ENCODE data around the gene GFOD1.

The GFOD1 gene

DNA sequence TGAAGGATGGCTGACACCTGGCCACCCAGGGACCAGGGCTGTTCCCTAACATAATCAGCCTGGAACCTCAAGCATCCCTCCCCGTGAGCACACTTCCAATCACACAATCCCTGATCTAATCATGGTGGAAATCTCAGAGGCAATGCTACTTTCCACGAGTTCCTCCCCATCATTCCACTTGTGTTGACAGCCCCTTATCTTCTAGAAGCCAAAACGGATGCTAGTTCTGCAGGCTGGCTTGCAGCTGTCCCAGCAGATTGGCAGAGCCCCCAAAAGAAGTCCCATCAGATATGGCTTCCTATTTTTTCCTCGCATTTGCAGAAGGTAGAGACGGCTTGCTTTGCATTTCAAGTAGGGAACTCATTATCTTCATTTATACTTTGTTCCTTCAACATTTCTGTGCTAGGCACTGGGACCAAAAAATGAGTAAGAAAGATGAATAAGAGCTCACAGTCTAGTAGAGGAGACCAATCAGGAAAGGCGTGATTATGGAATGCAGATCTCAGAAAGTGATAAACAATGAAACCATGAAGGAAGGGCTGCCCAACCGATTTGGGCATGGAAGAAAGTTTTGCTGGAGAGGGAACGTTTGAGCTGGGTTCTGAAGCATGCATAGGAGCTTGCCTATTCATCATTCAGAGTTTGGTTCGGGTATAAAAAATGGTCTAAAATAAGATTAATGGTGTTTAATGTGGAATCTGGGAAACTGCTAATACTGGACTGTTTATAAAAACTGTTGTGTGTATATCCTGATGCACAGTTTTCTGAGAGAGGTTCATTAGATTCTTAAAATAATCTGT is 114.5 kb downstream of the GFOD1 start:
- no peak for DNase-seq

DNA sequence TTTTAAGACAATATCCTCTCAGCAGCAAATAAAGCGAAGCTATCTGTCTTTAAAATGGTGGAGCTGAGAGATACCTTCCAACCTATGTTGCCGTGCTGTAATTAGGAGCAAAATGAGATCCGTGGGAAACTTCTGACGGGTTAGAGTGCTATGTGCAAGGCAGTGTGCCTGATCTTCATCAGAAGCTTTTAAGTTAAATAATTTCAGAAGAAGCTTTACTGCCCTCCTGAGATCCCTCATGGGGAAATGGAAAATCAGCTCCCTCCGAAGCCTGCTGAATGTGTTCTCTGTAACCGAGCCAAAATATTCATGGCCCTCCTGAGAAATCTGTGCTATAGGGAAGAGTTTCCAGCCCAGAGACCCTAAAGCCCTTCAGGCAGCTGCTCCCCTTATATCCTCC is 115.3 kb downstream of the GFOD1 start:
- no peak for DNase-seq

DNA sequence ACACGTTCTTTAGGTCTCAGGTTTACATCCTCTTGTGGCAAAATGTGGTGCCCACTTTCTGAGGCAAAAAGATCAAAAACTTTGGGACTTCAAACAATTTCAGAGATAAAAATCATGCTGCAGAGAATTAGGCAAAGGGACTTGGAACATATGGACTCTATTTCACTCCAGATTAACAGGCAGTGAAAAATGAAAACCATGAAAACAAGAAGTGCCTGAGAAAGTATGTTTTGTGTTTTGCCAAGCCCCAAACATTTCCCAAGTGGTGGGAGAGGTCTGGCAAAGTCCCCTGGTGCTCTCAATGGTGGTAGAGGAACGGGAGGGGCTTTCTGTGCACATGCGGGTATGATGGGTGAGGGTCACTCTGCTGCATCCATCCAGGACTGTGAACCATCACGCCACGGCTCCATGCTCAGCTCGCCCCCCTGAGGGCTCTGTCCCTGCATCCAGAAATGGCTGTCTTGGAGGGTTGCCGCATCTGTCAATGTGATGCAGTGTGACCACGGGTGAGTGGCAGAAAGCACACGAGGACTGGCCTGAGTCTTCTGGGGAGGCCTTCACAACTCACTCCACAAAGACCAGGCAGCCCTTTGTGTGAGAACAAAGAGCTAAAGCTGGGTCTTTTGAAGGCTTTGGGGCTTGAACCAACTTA is 115.9 kb downstream of the GFOD1 start:
- DNase-seq = no peak

DNA sequence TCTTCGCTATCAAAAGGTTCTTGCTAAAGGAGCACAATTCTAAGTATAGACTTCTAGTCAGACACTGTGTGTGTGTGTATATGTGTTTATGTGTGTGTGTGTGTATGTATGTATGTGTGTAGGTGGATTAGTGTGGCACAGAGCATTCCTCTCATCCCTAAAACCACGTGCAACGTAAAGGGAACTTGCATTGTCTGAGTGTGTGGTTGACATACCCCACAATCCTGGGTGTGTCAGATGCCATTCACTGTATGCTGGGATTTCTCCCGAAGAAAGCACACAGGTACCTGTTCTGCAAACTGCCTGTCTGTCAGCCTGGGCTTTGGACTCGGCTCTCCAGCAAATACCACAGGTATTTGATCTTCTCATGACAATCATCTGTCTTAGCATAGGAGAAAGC is 116.8 kb downstream of the GFOD1 start:
- no peak for DNase-seq

DNA sequence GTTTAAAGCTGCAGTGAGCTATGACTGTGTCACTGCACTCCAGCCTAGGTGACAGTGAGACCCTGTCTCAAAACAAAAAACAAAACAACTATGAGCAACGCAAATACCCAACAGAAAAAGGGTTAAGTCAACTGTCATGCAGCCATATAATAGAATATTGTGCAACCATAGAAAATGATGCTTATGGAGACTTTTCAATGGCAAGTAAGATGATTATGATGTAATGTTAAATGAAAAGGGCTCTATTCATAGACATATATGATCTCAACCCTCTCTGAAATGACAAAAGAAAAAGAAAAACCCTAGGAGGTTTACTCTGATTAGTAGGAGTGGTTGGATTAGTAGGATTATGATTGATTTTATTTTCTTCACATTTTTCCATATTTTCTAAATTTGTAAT is 117.8 kb downstream of the GFOD1 start:
- DNase-seq = no peak

DNA sequence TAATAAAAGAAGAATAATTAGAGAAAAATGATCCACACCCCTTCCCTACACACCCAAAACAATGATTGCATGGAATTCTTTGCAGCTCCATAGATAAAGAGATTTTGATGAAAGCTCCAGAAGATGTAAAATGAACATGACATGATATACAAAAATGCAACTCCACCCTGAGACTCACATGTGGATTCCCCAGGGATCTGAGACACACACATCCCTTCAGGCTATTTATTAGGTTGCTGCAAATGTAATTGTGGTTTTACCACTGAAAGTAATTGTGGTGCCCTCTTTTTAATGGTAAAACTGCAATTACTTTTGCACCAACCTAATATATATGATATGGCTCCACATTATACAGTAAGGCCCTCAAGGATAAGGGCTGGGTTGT is 118.7 kb downstream of the GFOD1 start:
- no peak for DNase-seq

DNA sequence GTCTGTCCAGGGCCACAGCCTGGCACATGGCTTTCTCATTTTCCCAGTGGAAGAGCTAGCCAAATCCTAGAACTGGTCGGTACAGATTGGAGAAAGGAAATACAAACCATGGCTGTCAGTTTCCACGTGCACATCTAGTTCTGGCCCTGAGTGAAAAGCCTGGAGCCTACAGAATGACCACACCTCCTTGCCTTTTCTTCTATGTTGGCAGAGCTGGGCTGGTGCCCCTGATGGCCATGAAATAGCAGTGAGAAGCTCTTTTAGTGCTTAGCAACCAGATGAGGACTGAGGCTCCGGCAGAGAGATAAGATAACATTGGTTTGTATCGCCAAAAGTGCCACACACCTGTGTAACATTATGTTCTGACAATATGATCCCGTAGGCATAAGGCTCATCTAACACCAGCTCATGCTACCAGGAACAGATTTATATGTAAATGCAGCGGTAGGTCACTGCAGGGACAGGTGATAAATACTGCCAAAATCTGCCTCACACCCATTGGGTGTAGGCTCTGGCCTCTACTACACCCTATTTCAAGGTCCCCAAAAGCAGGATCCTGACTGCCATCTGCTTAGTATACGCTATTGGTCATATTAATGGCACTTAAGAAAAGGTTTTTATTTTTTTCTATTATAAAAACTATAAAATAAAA is 119.2 kb downstream of the GFOD1 start:
- no peak for DNase-seq

DNA sequence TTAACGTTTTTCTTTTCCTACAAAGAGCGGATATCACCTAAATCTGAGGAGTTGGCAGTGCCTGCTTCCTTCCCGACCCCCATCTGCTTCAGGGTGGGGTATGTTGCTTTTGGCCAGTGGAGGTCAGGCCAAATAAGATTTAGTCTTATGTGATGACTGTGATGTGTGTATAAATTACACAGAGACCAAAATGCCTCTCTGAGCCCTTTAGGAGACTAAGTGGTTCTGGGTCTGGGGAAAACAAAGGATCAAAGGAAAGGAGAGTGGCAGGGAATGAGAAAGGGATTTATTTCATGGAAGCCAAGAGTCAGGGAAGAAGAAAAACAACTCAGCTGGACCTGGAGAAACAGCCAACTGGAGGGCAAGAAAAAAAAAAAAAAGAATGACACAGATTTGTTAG is 120.0 kb downstream of the GFOD1 start:
- DNase-seq = no peak

DNA sequence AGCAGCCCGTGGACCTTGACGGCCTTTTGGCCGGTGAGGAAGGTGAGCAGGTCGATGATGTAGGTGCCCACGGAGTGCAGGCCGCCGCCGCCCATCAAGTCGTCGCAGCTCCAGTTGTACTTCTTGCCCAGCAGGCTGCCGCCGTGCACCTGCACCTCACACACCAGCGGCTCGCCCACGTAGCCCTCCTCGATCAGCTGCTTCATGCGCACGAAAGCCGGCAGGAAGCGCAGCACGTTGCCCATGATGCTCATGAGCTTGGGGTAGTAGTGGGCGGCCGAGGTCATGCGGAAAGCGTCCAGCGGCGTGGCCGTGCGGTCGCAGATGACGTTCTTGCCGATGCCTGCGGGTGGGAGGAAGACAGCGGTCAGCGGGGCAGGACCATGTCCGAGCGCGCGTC is 122.1 kb downstream of the GFOD1 start:
- no peak for DNase-seq

DNA sequence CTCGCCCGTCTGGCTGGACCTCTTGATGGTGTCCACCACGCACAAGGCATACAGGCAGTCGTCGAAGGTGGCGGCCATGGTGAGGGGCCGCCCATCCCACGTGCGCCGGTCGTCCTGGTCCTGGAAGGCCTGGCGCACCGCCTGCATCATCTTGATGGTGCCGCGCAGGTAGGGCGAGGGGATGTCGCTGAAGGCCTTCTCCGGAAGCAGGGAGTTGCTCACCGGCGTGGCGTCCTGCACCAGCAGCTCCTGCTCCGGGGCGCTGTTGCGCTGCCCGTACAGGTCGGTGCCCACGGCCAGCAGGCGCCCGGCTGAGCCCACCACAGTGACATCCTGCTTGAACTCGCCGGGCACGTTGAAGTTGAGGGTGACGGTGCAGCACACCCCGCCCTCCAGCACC is 122.6 kb downstream of the GFOD1 start:
- no peak for DNase-seq

DNA sequence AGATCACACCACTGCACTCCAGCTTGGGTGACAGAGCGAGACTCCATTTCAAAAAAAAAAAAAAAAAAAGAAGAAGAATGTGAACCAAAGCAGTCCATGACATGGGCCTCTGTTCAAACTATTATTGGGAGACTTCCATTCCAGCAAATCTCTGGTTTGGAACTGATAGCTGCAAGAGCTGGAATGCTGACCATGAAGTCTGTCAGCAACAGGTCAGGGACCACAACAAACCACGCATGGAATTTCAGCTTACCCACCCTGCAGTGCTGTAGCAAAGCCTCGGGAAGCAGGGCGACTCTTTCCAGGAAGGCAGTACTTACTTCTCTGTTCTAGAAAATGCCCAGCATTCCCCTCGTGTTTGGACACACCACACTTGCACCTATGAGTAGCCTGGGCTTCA is 125.0 kb downstream of the GFOD1 start:
- DNase-seq = no peak

DNA sequence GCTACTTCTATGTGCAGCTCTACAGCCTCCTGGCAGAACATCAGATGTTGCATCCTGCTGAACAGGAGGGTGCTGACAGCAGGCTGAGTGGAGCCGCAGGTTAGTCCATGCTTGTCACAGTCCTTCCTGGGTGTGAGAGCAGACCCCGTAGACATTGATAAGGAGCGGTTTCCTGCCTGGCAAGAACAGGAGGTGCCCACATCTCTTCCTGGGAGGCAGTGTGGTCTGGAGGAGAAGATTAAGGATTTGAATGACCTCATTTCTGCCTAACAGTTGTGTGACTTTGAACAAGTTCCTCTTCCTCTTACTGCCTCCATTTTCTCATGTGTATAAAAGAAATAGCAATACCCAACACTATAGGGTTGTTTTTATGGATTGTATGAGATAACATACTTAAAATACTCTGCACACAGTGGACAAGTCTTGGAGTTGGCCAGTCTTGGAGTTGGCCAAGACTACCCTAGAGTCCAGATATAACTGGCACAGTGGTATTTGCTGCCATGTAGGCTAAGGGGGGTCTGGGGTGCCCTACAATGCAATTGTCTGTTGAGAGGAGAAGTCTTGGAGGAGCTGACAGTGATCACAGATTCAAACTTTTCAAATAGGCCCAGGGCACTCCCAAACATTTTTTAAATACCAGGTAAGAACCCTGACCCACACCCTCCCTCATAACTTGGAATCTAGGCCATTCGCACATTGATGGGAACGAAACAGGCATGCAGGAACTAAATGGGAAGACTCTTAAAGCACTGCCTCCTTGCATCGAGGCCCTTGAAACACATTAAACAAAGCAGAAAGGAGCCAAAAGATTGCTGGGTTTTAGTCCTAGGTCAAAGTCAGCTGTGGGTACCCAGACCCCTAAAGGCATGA is 126.5 kb downstream of the GFOD1 start:
- no peak for DNase-seq

DNA sequence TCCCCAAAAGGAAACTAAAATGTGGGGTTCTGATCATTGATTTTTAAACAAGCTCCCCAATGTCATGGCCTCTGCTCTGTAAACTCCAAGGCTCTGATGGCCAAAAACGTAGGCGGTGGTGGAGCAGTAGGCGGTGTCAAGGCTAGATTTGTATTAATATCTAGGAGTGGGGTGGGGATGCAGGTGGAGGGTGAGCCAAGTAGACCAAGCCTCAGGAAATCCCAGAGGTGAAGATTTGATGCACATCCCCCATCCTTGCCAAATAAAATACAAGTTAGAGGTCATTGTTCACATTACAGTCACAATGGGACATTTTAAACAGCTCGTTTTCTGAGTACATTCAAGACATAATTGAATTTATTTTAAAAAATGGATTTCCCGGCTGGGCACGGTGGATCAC is 128.1 kb downstream of the GFOD1 start:
- DNase-seq = no peak

DNA sequence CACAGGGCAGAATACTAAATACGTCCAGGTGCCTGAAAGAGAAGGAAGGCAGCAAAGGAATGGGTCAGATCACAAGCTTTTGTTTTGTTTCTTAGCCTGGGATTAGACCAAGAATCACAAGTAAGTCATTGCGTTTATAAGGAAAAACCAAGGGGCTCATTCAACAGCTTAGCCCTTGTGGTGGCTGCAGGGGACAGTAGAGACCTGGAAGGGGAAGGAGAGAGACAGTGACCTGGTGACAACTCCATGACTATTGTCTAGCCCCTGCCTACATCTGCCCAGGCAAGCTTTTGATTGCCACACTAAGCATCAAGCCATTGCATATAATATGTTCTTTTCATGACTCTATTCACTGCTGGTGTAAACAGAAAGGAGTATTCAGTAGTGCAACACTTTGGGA is 128.9 kb downstream of the GFOD1 start:
- no peak for DNase-seq

DNA sequence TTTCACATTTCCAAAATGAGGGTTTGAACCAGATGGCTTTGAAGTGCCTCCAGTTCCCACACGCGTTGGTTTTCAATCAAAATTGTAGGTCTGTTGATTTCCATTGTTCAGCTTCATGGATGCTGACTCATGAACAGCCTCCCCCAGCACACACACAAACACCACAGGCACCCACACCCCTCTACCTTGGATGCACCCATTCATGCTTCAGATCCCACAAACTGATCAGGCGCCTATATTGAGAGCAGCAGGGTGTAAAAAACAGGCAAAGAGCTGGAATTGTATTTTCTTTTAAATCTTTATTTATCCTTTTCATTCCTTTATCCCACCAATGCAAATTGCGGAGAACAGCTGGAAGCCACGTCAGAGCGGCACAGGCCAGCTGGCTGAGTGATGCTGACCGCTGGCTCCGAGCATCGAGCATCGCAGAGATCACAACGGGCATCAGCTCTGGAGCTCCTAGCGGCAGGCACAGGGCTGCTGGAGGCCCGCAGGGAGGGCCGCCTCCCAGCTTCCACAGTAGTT is 129.8 kb downstream of the GFOD1 start:
- DNase-seq = no peak

DNA sequence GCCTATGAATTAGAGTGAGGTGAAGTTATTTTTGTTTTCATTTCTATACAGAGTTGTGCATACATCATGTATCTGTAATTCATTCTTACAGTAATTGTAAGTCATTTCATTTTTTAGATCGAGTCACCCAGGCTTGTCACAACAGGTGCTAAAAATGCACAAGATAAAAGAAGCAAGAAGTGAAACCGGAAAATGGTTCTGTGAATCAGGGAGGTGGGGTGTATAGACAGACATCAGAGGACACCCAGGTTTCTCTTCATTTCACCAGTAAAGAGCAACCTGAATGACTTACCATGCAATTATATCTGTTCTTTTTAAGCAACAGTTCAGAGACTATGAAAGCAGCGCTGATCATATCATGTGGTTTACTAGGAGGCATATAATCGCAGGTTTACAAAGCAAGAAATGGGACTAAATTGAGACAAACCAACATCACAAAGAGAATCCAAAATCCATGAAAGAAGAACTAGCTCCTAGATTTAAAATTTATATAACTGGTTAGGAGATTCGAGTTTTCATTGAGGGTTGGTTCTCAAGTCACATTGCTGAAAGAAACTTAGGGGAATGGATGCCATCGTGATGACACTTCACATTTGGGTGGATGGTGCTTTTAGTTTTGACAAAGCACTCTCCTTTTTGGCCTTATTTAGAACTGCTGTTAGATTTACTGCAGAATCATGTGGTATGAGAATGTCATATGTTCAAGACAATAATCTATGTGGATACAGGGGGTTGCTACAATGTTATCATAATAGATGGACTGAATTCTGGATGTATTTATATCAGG is 131.2 kb downstream of the GFOD1 start:
- no peak for DNase-seq

DNA sequence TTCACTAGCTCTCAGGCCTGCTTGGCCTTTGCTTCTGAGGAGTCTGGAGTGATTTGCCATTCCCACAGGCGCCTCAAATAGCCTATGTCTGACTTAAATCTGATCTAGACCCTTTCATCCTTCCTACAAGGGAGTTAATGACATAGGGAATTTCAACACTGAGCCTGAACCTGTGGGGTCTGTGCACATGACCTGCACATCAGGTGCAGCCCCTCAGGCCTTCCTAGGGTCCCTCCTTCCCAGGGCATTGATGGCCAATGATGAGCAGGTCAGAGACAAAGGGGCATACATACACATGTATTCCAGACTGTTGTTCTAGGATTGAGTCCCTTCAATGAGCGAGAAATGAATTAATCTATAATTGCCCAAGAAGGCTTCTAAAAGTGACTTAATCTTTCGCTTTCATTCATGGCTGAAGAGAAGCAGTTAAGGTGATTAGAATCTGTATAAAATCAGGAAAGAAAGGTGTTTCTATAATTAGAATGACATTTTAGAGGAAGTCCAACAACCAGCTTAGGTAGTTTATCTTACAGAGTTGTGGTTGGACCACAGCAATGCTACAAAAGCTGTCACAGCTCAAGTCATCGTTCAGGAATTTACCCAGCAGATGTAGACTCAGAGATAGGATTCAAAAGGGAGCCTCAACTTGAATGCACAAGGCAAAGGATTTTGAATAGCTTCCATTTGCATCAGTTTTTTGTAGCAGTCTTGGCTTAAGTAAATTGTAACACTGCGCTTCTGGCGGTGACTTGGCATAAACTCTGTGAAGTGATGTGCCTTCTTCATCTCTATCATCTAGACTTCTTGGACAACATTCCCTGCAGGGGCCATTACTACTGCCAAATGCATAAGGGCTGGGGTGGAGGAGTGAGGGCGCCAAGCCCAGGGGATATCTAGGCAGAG is 132.1 kb downstream of the GFOD1 start:
- no peak for DNase-seq

DNA sequence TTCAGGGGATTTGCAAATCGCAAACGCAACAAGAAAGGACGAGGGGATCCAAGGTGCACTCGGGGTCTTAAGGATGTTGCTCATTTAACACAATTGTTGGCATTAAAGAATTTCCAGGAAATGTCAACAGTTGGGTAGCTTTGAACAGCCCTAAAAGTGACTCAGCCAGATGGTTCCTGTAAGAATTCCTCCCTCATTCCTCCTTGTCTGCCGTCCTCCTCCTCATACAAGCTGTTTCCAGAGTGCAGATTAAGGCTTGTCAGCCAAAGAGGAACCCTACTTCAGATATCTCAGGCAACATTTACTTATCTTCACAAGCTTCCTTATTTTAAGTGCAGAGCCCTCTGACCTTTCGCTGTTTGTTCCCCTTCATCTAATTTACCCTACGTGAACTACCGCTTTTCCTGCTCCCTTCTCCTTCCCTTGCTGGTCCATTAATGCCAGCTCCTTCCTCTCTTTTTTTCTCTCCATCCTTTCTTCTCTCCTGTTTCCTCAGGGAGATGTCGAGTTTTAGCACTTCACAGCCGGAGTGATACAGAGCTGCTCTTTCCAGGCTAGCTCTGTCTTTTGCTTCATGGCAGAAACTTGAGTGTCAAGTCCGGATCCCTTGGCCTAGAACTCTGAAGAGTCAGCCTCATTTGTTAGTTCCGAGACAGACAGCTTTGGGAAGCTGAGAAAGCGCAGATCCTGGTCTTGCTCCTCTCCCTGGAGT is 132.9 kb downstream of the GFOD1 start:
- no peak for DNase-seq

DNA sequence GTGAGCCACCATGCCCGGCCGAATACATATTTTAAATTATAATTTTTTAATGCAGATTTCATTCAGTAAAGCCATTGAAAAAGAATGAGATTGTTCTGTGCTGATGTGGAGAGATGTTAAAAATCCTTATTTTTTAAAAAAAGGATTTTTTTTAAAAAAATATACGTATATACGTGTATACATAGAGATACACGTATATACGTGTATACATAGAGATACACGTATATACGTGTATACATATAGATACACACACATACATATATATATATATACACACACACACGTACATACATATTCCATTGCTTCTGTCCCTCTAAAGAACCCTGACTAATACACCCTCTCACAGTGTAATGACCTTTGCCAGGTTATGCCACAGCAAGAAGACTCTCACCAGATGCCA is 135.2 kb downstream of the GFOD1 start:
- no peak for DNase-seq

DNA sequence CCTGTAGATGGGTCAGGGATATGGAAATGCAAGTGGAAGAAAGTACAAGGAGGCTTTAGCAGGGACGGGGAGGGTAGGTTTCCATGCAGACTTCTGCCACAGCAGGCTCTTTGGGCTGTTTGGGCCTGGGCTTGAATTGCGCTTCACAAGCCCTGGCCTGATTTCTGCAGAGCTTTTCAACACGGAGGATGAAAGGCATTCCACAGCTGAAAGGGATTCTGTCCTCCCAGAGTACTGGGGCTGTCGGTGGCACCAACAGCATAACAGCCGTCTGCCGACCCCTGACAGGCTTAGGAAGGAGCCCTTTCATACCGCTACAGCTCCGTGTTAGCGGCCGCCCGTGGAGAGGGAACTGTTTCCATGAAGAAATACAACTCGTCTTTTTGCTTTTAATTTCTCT is 136.1 kb downstream of the GFOD1 start:
- no peak for DNase-seq
